ENCODE measurements around the gene NELL1. TPM values are rescaled to one million over a fixed set of nuclear protein-coding genes. Genes with fewer than 3 reads are reported as not detected.

Gene NELL1
- polyA plus RNA-seq, 4 donors, result 0.18 to 5.1 TPM; not detected in 2

- FAIRE-seq (no peak), DNase-seq (no peak)
- WGBS, 3 donors, result 66 to 78% (median 68%) methylated on average over 7 of the region's 7 CpGs
- H3K4me3 ChIP-seq (ENCODE audit: low read depth in 1 of 3, low read length in 3 of 3), result no peak overlapping the region
- H3K36me3 ChIP-seq (ENCODE audit: control insufficient read depth in 3 of 3, insufficient read depth in 2 of 3, low read depth in 1 of 3, low read length in 3 of 3), result no peaks in the 10 kb centered on the region
- no peaks in the 10 kb centered on the region for H3K9me3 ChIP-seq (ENCODE audit: control insufficient read depth in 2 of 2, insufficient read depth in 1 of 2, low read depth in 1 of 2, low read length in 1 of 2)
- H3K27me3 ChIP-seq (ENCODE audit: control insufficient read depth in 3 of 3, insufficient read depth in 3 of 3, low read length in 3 of 3), result no peaks in the 10 kb centered on the region
- no peaks in the 10 kb centered on the region for H3K4me1 ChIP-seq (ENCODE audit: control insufficient read depth in 3 of 3, insufficient read depth in 2 of 3, low read depth in 1 of 3, low read length in 2 of 3)
- H3K27ac ChIP-seq (ENCODE audit: low read depth in 1 of 3, low read length in 2 of 3), result no peak overlapping the region
Measured at GRCh38 chr11:20790622-20791021, 121.2 kb downstream of the NELL1 start.

GRCh38 chr11:20795005-20795404, 125.6 kb downstream of the NELL1 start:
- no peak for FAIRE-seq
- H3K36me3 ChIP-seq (ENCODE audit: control insufficient read depth in 3 of 3, insufficient read depth in 2 of 3, low read depth in 1 of 3, low read length in 3 of 3), result no peaks in the 10 kb centered on the region
- no peak for DNase-seq
- H3K27me3 ChIP-seq (ENCODE audit: control insufficient read depth in 3 of 3, insufficient read depth in 3 of 3, low read length in 3 of 3), result no peaks in the 10 kb centered on the region
- H3K4me1 ChIP-seq (ENCODE audit: control insufficient read depth in 3 of 3, insufficient read depth in 2 of 3, low read depth in 1 of 3, low read length in 2 of 3), result no peaks in the 10 kb centered on the region
- H3K9me3 ChIP-seq (ENCODE audit: control insufficient read depth in 2 of 2, insufficient read depth in 1 of 2, low read depth in 1 of 2, low read length in 1 of 2), result no peaks in the 10 kb centered on the region
- H3K27ac ChIP-seq (ENCODE audit: low read depth in 1 of 3, low read length in 2 of 3), result no peak overlapping the region
- 53 to 61% (median 58%) methylated on average over 3 of the region's 3 CpGs for WGBS, 3 donors
- H3K4me3 ChIP-seq (ENCODE audit: low read depth in 1 of 3, low read length in 3 of 3), result no peak overlapping the region

- no peaks in the 10 kb centered on the region for H3K36me3 ChIP-seq (ENCODE audit: control insufficient read depth in 3 of 3, insufficient read depth in 2 of 3, low read depth in 1 of 3, low read length in 3 of 3)
- H3K4me1 ChIP-seq (ENCODE audit: control insufficient read depth in 3 of 3, insufficient read depth in 2 of 3, low read depth in 1 of 3, low read length in 2 of 3), result no peaks in the 10 kb centered on the region
- H3K9me3 ChIP-seq (ENCODE audit: control insufficient read depth in 2 of 2, insufficient read depth in 1 of 2, low read depth in 1 of 2, low read length in 1 of 2), result peaks cover 0 to 5% of the 10 kb centered on the region in 2 donors
- no peak overlapping the region for H3K4me3 ChIP-seq (ENCODE audit: low read depth in 1 of 3, low read length in 3 of 3)
- WGBS, 3 donors, result 0 to 38% (median 33%) methylated on average over 1 of the region's 1 CpG
- DNase-seq, result no peak
- H3K27me3 ChIP-seq (ENCODE audit: control insufficient read depth in 3 of 3, insufficient read depth in 3 of 3, low read length in 3 of 3), result no peaks in the 10 kb centered on the region
- no peak for FAIRE-seq
- H3K27ac ChIP-seq (ENCODE audit: low read depth in 1 of 3, low read length in 2 of 3), result no peak overlapping the region
Measured at GRCh38 chr11:20808328-20808727, 138.9 kb downstream of the NELL1 start.

- H3K36me3 ChIP-seq (ENCODE audit: control insufficient read depth in 3 of 3, insufficient read depth in 2 of 3, low read depth in 1 of 3, low read length in 3 of 3), result no peaks in the 10 kb centered on the region
- 71 to 85% (median 80%) methylated on average over 2 of the region's 2 CpGs for WGBS, 3 donors
- FAIRE-seq, result no peak
Measured at GRCh38 chr11:20821046-20821445, 151.7 kb downstream of the NELL1 start.

GRCh38 chr11:20821470-20821869, 152.1 kb downstream of the NELL1 start:
- no peak for DNase-seq
- Histone ChIP-seq H3K27me3 (ENCODE audit: control insufficient read depth in 3 of 3, insufficient read depth in 3 of 3, low read length in 3 of 3) (no peaks in the 10 kb centered on the region), H3K9me3 (ENCODE audit: control insufficient read depth in 2 of 2, insufficient read depth in 1 of 2, low read depth in 1 of 2, low read length in 1 of 2) (no peaks in the 10 kb centered on the region), H3K4me3 (ENCODE audit: low read depth in 1 of 3, low read length in 3 of 3) (no peak overlapping the region), H3K36me3 (ENCODE audit: control insufficient read depth in 3 of 3, insufficient read depth in 2 of 3, low read depth in 1 of 3, low read length in 3 of 3) (no peaks in the 10 kb centered on the region), H3K4me1 (ENCODE audit: control insufficient read depth in 3 of 3, insufficient read depth in 2 of 3, low read depth in 1 of 3, low read length in 2 of 3) (no peaks in the 10 kb centered on the region), H3K27ac (ENCODE audit: low read depth in 1 of 3, low read length in 2 of 3) (no peak overlapping the region)
- no peak for FAIRE-seq

More at GRCh38 chr11:20821046-20821445, 151.7 kb downstream of the NELL1 start:
- Histone ChIP-seq H3K9me3 (ENCODE audit: control insufficient read depth in 2 of 2, insufficient read depth in 1 of 2, low read depth in 1 of 2, low read length in 1 of 2) (no peaks in the 10 kb centered on the region), H3K4me1 (ENCODE audit: control insufficient read depth in 3 of 3, insufficient read depth in 2 of 3, low read depth in 1 of 3, low read length in 2 of 3) (no peaks in the 10 kb centered on the region), H3K27ac (ENCODE audit: low read depth in 1 of 3, low read length in 2 of 3) (no peak overlapping the region), H3K27me3 (ENCODE audit: control insufficient read depth in 3 of 3, insufficient read depth in 3 of 3, low read length in 3 of 3) (no peaks in the 10 kb centered on the region), H3K4me3 (ENCODE audit: low read depth in 1 of 3, low read length in 3 of 3) (no peak overlapping the region)
- DNase-seq, result no peak

- DNase-seq, result no peak
- 49 to 67% (median 52%) methylated on average over 2 of the region's 2 CpGs for whole genome bisulfite sequencing, 3 donors
- no peaks in the 10 kb centered on the region for H3K9me3 ChIP-seq (ENCODE audit: control insufficient read depth in 2 of 2, insufficient read depth in 1 of 2, low read depth in 1 of 2, low read length in 1 of 2)
Measured at GRCh38 chr11:20824773-20825172, 155.4 kb downstream of the NELL1 start.

GRCh38 chr11:20835561-20835960, 166.2 kb downstream of the NELL1 start:
- H3K27me3 ChIP-seq (ENCODE audit: control insufficient read depth in 3 of 3, insufficient read depth in 3 of 3, low read length in 3 of 3), result no peaks in the 10 kb centered on the region
- DNase-seq (no peak), FAIRE-seq (no peak)
- H3K4me3 ChIP-seq (ENCODE audit: low read depth in 1 of 3, low read length in 3 of 3), result no peak overlapping the region
- no peaks in the 10 kb centered on the region for H3K9me3 ChIP-seq (ENCODE audit: control insufficient read depth in 2 of 2, insufficient read depth in 1 of 2, low read depth in 1 of 2, low read length in 1 of 2)
- H3K27ac ChIP-seq (ENCODE audit: low read depth in 1 of 3, low read length in 2 of 3), result no peak overlapping the region
- no peaks in the 10 kb centered on the region for H3K36me3 ChIP-seq (ENCODE audit: control insufficient read depth in 3 of 3, insufficient read depth in 2 of 3, low read depth in 1 of 3, low read length in 3 of 3)
- H3K4me1 ChIP-seq (ENCODE audit: control insufficient read depth in 3 of 3, insufficient read depth in 2 of 3, low read depth in 1 of 3, low read length in 2 of 3), result no peaks in the 10 kb centered on the region
- WGBS, 3 donors, result 56 to 64% (median 63%) methylated on average over 3 of the region's 3 CpGs

More at GRCh38 chr11:20824773-20825172, 155.4 kb downstream of the NELL1 start:
- Histone ChIP-seq H3K36me3 (ENCODE audit: control insufficient read depth in 3 of 3, insufficient read depth in 2 of 3, low read depth in 1 of 3, low read length in 3 of 3) (no peaks in the 10 kb centered on the region), H3K4me1 (ENCODE audit: control insufficient read depth in 3 of 3, insufficient read depth in 2 of 3, low read depth in 1 of 3, low read length in 2 of 3) (no peaks in the 10 kb centered on the region), H3K27ac (ENCODE audit: low read depth in 1 of 3, low read length in 2 of 3) (no peak overlapping the region), H3K27me3 (ENCODE audit: control insufficient read depth in 3 of 3, insufficient read depth in 3 of 3, low read length in 3 of 3) (no peaks in the 10 kb centered on the region), H3K4me3 (ENCODE audit: low read depth in 1 of 3, low read length in 3 of 3) (no peak overlapping the region)
- no peak for FAIRE-seq

- no peaks in the 10 kb centered on the region for H3K27me3 ChIP-seq (ENCODE audit: control insufficient read depth in 3 of 3, insufficient read depth in 3 of 3, low read length in 3 of 3)
- H3K27ac ChIP-seq (ENCODE audit: low read depth in 1 of 3, low read length in 2 of 3), result no peak overlapping the region
- 30 to 38% (median 32%) methylated on average over 3 of the region's 3 CpGs for WGBS, 3 donors
- H3K9me3 ChIP-seq (ENCODE audit: control insufficient read depth in 2 of 2, insufficient read depth in 1 of 2, low read depth in 1 of 2, low read length in 1 of 2), result no peaks in the 10 kb centered on the region
- DNase-seq (no peak), FAIRE-seq (no peak)
- no peaks in the 10 kb centered on the region for H3K4me1 ChIP-seq (ENCODE audit: control insufficient read depth in 3 of 3, insufficient read depth in 2 of 3, low read depth in 1 of 3, low read length in 2 of 3)
- H3K36me3 ChIP-seq (ENCODE audit: control insufficient read depth in 3 of 3, insufficient read depth in 2 of 3, low read depth in 1 of 3, low read length in 3 of 3), result no peaks in the 10 kb centered on the region
- H3K4me3 ChIP-seq (ENCODE audit: low read depth in 1 of 3, low read length in 3 of 3), result no peak overlapping the region
Measured at GRCh38 chr11:20839231-20839630, 169.8 kb downstream of the NELL1 start.

- H3K27ac ChIP-seq (ENCODE audit: low read depth in 1 of 3, low read length in 2 of 3), result no peak overlapping the region
- peak in 1 of 2 donors; percentile 2 for DNase-seq
- H3K9me3 ChIP-seq (ENCODE audit: control insufficient read depth in 2 of 2, insufficient read depth in 1 of 2, low read depth in 1 of 2, low read length in 1 of 2), result no peaks in the 10 kb centered on the region
- no peaks in the 10 kb centered on the region for H3K4me1 ChIP-seq (ENCODE audit: control insufficient read depth in 3 of 3, insufficient read depth in 2 of 3, low read depth in 1 of 3, low read length in 2 of 3)
- WGBS, 3 donors, result 4 to 60% (median 10%) methylated on average over 1 of the region's 1 CpG
- H3K27me3 ChIP-seq (ENCODE audit: control insufficient read depth in 3 of 3, insufficient read depth in 3 of 3, low read length in 3 of 3), result no peaks in the 10 kb centered on the region
- no peaks in the 10 kb centered on the region for H3K36me3 ChIP-seq (ENCODE audit: control insufficient read depth in 3 of 3, insufficient read depth in 2 of 3, low read depth in 1 of 3, low read length in 3 of 3)
- FAIRE-seq, result no peak
- no peak overlapping the region for H3K4me3 ChIP-seq (ENCODE audit: low read depth in 1 of 3, low read length in 3 of 3)
Measured at GRCh38 chr11:20840341-20840740, 171.0 kb downstream of the NELL1 start.

All from small intestine (tissue), 7 donors.